Measurements from ENCODE around the gene CD86. TPM values are rescaled to one million over a fixed set of nuclear protein-coding genes. Genes with fewer than 3 reads are reported as not detected.

The CD86 gene
- total and polyA plus RNA-seq, 10 donors, result 9.8 to 41.8 (median 25.3) TPM

DNA sequence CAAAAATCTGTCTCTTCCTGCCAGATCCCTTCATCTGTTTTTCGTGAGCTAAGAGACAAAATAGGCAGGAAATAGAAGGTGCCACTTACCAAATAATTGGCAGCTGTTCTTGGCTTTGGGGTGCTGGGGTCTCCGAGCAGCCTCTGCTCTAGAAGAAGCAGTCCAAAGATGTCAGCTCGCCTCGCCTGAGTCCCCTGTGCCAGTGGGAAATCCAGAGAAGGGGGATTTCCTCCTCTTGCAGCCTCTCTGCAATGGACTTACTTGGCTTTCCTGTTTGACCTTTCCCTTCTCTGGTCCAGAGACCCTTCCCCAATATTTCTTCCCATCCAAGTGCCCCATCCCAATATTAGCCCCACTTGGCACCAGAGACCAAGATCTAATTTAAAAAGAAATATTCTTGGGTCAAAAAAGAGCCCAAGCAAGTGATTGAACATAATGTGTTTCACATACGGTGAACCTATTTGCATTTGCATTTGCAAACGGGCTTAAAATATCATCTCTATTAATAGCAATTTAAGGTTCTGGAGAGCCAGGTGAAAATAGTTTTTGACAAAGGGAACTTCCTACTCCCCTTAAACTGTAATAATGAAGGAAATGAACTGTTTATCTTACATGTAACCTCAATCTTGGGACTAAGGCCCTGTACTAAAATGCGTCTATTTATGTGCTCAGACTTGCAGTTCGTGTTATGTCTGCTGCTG is 23.2 kb downstream of the CD86 start:
- 42 to 56% (median 54%) methylated on average over 8 of the region's 8 CpGs for WGBS, 5 donors
- Histone ChIP-seq H3K27ac (peak overlapping the region in 5 of 8 donors; percentile 69 to 82 (median 75)), H3K27me3 (replicated peaks in 1 of 7) (no peaks in the 10 kb centered on the region), H3K4me3 (peak overlapping the region in 7 of 8 donors; percentile 0 to 68 (median 25)), H3K4me1 (peaks cover 5 to 76% (median 47%) of the 10 kb centered on the region in 6 donors), H3K36me3 (no peaks in the 10 kb centered on the region), H3K9me3 (no peaks in the 10 kb centered on the region)
- no peak for TF ChIP-seq POLR2AphosphoS5 (IDR thresholded peaks at IDR 0.05)
- TF ChIP-seq CTCF (IDR thresholded peaks at IDR 0.05 in 8 of 11, conservative IDR thresholded peaks at IDR 0.05 in 3 of 11), result no peak
- TF ChIP-seq POLR2A (IDR thresholded peaks at IDR 0.05), result no peak
- DNase-seq, result no peak
- intact Hi-C loops (cut with DNase I; ENCODE audit: low total_unique reads), result no loop called here

DNA sequence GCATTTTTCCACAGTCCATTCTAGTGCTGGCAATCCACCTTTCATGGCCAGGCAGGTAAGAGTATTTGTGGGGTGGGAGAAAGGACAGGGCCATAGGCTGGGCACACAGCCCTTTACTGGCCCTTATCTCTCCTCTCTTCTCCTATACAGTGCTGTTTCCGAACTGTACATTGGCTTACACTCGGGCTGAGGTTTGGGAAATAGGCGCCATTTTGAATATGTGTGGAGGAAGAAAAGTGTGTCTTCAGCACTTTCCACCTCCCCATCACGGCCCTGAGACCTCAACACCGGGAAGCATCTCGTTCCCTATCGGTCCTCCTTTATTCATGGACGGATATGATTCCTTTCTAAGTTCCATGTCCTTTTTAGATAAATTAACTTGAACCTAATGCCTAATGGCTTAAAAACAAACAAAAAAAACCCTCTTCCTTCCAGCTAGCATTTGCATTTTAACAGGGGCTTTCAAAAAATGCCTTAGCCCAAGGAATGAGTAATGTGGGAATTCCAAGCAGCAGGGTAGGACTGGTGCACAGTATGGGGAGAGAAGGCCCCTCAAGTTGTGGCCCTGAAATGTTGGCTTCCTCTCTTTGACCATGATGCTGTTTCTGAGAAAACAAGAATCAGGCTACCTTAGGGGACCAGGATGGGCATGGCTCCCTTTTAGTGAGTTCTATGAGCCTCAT is 24.5 kb downstream of the CD86 start:
- 82 to 96% (median 93%) methylated on average over 8 of the region's 8 CpGs for WGBS, 5 donors
- peaks cover 5 to 64% (median 37%) of the 10 kb centered on the region in 6 donors for H3K4me1 ChIP-seq

GRCh38 chr3:122080207-122080587 is 25.0 kb downstream of the CD86 start:
- no peaks in the 10 kb centered on the region for H3K9me3 ChIP-seq
- intact Hi-C loops (cut with DNase I; ENCODE audit: low total_unique reads), result no loop called here
- TF ChIP-seq POLR2A (IDR thresholded peaks at IDR 0.05) (no peak), POLR2AphosphoS5 (IDR thresholded peaks at IDR 0.05) (no peak), CTCF (IDR thresholded peaks at IDR 0.05 in 8 of 11, conservative IDR thresholded peaks at IDR 0.05 in 3 of 11) (no peak)
- no peaks in the 10 kb centered on the region for H3K36me3 ChIP-seq
- H3K27ac ChIP-seq, result peak overlapping the region in 2 of 8 donors; percentile 81 to 82
- peak overlapping the region in 1 of 8 donors; percentile 68 for H3K4me3 ChIP-seq
- 77 to 90% (median 86%) methylated on average over 9 of the region's 9 CpGs for WGBS, 5 donors
- H3K4me1 ChIP-seq, result peaks cover 3 to 61% (median 34%) of the 10 kb centered on the region in 6 donors
- no peak for DNase-seq
- H3K27me3 ChIP-seq (replicated peaks in 1 of 7), result no peaks in the 10 kb centered on the region

More for the DNA sequence above, 24.5 kb downstream of the CD86 start:
- Histone ChIP-seq H3K36me3 (no peaks in the 10 kb centered on the region), H3K9me3 (no peaks in the 10 kb centered on the region), H3K27me3 (replicated peaks in 1 of 7) (no peaks in the 10 kb centered on the region), H3K27ac (peak overlapping the region in 2 of 8 donors; percentile 81 to 82), H3K4me3 (peak overlapping the region in 2 of 8 donors; percentile 44 to 68)
- no peak for DNase-seq
- intact Hi-C loops (cut with DNase I; ENCODE audit: low total_unique reads), result no loop called here
- no peak for TF ChIP-seq POLR2AphosphoS5 (IDR thresholded peaks at IDR 0.05)
- TF ChIP-seq POLR2A (IDR thresholded peaks at IDR 0.05), result no peak
- TF ChIP-seq CTCF (IDR thresholded peaks at IDR 0.05 in 8 of 11, conservative IDR thresholded peaks at IDR 0.05 in 3 of 11), result no peak

All from spleen (tissue), 11 donors.